Measurements from ENCODE around the gene ST8SIA3.

GRCh38 chr18:57346876-57347275 is 5.5 kb upstream of the ST8SIA3 start:
- no peak for TF ChIP-seq CTCF (conservative IDR thresholded peaks at IDR 0.05; ENCODE audit: low read length)
- TF ChIP-seq EZH2phosphoT487 (IDR thresholded peaks at IDR 0.05; ENCODE audit: borderline replicate concordance, low read depth, low read length), result no peak

Measured in OCI-LY7 (cell line).